D721Med (cell line): ENCODE measurements around the gene GNPDA2.

ENCODE experiments used
- DNase-seq: peaks from one replicate; pipeline ENCODE4 v3.0.0; 2011; ENCODE audit warnings: low spot score; ENCODE audit not compliant: insufficient read length
- FAIRE-seq: peaks from 2 replicates; lab custom pipeline; 2011; peaks lifted over from hg19 to GRCh38; lab: Jason Lieb, UNC
- TF ChIP-seq, protein P1 (sequence below): IDR thresholded peaks from 2 replicates; pipeline ENCODE4 v1.5.1; 2012; ENCODE audit warnings: mild to moderate bottlenecking, control low read depth; ENCODE audit not compliant: insufficient read depth; ENCODE audit errors: missing control alignments

The GNPDA2 gene

DNA sequence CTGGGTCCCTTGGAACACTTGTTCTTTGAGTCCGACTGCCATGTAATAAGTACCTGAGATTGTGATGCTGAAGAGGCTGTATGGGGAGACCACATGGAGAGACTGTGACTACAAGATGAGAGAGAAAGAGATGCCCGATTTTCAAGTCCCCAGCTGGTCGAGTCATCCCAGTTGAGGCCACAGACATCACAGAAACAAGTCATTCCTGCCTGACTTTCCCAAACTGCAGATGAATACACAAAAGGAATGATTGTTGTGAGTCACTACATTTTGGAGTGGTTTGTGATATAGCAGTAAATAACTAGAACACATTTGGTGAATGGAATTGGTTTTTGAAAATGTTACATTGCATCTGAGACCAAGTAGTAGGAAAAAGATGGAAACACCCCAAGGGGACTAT is 66.0 kb downstream of the GNPDA2 start:
- FAIRE-seq, result no peak
- TF ChIP-seq, protein P1, sequence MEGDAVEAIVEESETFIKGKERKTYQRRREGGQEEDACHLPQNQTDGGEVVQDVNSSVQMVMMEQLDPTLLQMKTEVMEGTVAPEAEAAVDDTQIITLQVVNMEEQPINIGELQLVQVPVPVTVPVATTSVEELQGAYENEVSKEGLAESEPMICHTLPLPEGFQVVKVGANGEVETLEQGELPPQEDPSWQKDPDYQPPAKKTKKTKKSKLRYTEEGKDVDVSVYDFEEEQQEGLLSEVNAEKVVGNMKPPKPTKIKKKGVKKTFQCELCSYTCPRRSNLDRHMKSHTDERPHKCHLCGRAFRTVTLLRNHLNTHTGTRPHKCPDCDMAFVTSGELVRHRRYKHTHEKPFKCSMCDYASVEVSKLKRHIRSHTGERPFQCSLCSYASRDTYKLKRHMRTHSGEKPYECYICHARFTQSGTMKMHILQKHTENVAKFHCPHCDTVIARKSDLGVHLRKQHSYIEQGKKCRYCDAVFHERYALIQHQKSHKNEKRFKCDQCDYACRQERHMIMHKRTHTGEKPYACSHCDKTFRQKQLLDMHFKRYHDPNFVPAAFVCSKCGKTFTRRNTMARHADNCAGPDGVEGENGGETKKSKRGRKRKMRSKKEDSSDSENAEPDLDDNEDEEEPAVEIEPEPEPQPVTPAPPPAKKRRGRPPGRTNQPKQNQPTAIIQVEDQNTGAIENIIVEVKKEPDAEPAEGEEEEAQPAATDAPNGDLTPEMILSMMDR, result no peak
- no peak for DNase-seq

DNA sequence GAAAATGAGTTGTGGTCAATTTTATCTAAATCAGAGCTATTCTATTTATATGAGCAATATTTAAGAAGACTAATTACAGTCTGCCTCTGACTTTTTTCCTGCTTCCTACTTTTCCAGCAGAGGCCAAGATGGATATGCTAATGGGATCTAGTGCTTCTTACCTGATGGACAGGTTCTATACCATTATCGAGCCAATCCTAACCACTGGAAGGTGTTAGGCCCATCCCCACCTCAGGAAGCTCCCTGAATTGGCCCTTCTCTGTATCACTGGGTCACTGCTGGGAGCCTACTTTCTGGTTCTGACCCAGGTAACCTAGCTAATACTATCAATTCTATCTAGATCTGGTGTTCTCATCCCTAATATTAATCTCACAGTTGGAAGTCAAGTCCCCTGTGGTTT is 74.4 kb downstream of the GNPDA2 start:
- FAIRE-seq (no peak), DNase-seq (no peak)
- TF ChIP-seq, protein P1, result no peak
